GM12875 (cell line): ENCODE data around the gene C2CD2.
A peak's percentile ranks its signal among the peaks of the same experiment; 100 is the strongest.

ENCODE experiments used
- H3K4me3 ChIP-seq: one replicate; pipeline ENCODE4 v1.5.1; 2011; ENCODE audit warnings: low read depth, low read length, control low read depth
- CTCF ChIP-seq: IDR thresholded peaks from 2 replicates; pipeline ENCODE4 v1.5.1; 2011; ENCODE audit warnings: low read depth, mild to moderate bottlenecking, control low read depth, inconsistent platforms, low read length, moderate library complexity, borderline replicate concordance; ENCODE audit not compliant: insufficient read depth

C2CD2 gene

DNA sequence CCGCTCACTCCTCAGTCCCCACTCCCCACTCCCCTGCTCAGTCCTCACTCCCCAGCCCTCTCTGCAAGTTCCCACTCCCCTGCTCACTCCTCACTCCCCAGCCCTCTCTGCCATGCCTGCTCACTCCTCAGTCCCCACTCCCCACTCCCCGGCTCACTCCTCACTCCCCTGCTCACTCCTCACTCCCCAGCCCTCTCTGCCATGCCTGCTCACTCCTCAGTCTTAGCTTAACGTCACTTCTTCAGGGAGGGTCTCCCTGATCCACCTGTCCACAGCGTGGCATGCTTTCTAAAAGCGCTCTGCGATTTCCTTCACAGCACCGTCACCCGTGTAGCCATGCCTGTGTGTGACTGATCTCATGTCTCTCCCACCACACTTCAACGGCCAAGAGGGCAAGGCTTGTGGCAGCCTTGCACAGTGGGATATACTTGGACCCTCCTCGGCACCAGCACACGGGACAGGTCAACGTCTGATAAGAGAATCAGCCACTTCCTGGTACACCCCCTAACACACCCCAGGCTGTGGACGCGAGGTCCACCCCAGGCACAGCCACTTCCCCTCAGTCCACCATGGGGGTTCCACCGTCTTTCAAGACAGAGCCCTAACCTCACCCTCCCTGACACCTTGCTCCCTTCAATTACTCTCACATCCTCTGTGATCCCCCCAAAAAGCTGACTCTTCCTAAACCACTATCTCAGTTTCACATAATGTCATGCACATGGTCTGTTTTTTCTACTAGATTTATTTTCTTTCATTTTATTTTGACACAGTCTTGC is 88.6 kb downstream of the C2CD2 start:
- peak overlapping the region; percentile 39 for H3K4me3 ChIP-seq
- no peak for TF ChIP-seq CTCF

DNA sequence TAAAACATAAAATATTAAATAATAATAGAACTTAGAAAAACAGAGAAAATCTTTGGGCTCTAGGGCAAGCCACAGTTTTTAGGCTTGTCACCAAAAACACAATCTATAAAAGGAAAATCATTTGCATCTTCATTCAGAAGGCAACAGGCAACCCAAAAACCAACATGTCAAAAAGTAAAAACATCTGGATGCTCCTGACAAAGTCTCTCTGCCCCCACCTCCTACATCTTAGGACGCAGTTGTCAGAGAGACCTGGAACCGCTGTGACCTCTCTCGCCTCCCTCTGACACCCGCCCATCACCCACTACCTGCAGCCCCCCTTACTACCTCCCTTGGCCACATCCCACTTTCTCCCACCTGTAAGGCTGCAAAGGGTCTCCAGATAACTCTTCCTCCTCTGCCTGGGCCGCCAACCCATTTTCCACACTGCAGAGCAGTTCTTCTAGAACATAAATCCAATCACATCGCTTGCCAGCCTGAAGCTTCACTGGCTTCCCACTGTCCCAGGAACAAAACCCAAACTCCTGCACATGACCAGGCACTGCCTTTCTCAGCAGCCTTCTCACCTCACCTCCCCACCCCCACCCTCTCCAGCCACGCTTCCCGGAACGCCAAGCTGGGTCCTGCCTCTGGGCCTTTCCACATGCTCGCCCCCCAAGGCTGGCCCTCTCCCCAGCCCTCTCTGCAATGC is 89.4 kb downstream of the C2CD2 start:
- TF ChIP-seq CTCF: no peak
- peak overlapping the region; percentile 39 for H3K4me3 ChIP-seq

DNA sequence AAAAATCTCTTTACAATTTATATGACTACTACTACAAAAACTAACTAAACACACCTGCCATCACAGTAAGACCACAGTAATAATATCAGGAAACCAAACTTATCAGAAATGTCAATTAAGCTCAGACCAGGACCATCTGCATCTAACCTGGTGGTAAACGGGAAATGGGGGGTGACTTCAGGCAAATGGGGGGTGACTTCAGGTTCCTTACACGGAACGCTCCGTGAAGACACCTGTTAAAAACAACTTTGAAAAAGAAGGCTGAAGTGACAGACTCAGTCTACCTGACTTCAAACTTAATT is 90.4 kb downstream of the C2CD2 start:
- peak overlapping the region; percentile 21 for H3K4me3 ChIP-seq

DNA sequence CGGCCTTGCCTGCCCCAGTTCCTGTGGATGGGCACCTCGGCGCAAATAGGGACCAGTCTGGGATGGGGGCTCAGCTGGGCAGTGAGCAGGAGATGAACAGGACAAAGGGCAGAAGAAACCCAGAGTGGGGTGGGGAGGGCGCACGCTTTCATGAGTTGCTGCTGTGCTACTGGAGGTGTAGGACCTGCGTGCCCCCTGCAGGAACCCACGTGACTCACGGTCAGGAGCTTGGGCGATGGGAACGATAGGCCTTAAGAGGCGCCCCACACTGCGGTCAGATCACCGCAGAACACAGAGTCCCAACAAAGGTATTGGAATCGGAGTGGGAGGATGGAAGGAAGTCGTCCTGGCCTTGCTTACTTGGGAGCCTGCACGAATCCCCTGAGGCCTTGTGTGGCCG is 91.8 kb downstream of the C2CD2 start:
- peak overlapping the region; percentile 32 for H3K4me3 ChIP-seq
- TF ChIP-seq CTCF: no peak

More for the DNA sequence above, 90.4 kb downstream of the C2CD2 start:
- no peak for TF ChIP-seq CTCF

DNA sequence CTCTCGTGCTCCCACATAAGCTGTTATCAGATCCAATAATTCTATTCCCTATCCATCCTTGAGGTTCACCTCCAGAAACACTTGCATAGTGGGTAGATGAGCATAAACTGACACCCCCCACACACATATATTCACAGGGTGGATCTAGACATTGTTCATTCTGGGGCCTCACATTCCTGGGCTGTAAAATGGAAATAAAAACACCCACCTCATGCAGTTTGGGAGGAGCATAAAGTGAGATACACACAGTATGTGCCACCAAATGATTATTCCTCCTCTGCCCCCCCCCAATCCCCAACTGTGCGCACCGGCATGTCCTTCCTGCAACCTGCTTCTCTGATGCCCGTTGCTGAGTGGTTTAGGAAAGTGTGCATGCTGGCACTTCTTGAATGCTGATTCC is 92.6 kb downstream of the C2CD2 start:
- no peak overlapping the region for H3K4me3 ChIP-seq
- TF ChIP-seq CTCF: no peak

GRCh38 chr21:41859297-41859980 is 94.4 kb downstream of the C2CD2 start:
- H3K4me3 ChIP-seq: no peak overlapping the region
- TF ChIP-seq CTCF: no peak
